HG03039 (cell line): ENCODE results near the gene PRR36.

Source experiments
- ATAC-seq: cut with Tn5 transposase; IDR thresholded peaks from one replicate; pipeline ENCODE4 v1.9.1; 2021; ENCODE audit warnings: mild to moderate bottlenecking, moderate library complexity; ENCODE audit not compliant: unreplicated experiment

The PRR36 gene

GRCh38 chr19:7823686-7824301 lies 50.4 kb downstream of the PRR36 start:
- no peak for ATAC-seq

DNA sequence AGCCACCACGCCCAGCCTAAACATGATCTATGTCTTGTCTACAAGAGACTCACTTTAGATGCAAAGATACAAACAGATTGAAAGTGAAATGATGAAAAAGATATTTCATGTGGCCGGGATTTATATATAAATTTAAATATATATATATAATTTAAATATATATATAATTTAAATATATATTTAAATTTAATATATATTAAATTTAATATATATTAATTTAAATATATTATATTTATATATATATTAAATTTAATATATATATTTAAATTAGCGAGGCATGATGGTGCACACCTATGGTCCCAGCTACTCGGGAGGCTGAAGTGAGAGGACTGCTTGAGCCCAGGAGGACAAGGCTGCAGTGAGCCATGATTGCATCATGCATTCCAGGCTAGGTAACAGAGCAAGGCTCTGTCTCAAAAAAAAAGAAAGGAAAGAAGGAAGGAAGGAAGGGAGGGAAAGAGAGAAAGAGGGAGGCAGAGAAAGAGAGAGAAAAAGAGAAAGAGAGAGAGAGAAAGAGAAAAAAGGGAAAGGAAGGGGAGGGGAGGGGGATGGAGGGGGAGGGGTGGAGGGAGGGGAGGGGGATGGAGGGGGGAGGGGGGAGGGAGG lies 51.2 kb downstream of the PRR36 start:
- ATAC-seq: no peak

GRCh38 chr19:7820588-7820987 lies 53.6 kb downstream of the PRR36 start:
- ATAC-seq: no peak

DNA sequence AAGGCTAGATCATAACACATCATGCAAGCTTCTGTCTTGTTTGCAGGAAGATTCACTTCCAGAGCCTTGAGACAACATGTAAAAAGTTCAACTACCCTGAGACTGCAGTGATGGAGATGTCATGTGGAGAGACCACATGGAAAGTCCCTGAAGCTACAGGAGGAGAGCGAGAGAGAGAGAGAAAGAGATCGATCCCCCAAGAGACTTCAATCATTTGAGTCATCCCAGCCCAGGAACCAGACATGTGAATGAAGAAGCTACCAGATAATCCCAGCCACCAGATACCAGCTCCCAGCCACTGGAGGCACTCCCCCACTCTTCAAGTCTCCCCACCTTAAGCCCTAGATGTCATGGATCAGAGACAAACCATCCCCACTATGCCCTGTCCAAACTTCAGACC lies 54.9 kb downstream of the PRR36 start:
- ATAC-seq: no peak

- no peak for ATAC-seq
Measured at GRCh38 chr19:7818806-7819205, 55.4 kb downstream of the PRR36 start.
